OCI-M1 (cell line): ENCODE measurements around the gene TTC19.
A peak's percentile ranks its signal among the peaks of the same experiment; 100 is the strongest.
"Not testable (repeated sequence)": the region's sequence is repeated elsewhere in the genome, so short reads cannot be mapped to it uniquely, and the experiment has no call there.

Source experiments
- DNase-seq: peaks from one replicate; lab custom pipeline; 2025; lab: John Stamatoyannopoulos, UW

Gene TTC19

DNA sequence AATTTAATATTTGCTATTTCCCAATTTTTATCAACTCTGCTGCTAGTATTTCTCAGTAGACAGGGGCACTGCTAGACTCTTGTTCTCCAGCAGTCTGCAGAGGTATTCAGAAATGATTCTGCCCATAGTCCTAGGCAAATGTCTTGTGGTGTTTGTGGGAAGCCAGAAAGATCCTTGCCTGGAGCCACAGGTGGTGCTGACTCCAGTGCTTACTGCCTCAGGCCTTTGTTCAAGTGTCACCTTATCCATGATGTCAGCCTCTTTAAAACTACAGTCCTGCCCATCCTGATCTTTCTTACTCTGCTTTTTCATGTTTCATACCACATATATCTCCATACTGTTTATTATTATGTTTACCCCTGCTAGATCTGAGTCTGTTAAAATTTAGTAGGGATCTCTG, 26.6 kb upstream of the TTC19 start:
- DNase-seq, result no peak

DNA sequence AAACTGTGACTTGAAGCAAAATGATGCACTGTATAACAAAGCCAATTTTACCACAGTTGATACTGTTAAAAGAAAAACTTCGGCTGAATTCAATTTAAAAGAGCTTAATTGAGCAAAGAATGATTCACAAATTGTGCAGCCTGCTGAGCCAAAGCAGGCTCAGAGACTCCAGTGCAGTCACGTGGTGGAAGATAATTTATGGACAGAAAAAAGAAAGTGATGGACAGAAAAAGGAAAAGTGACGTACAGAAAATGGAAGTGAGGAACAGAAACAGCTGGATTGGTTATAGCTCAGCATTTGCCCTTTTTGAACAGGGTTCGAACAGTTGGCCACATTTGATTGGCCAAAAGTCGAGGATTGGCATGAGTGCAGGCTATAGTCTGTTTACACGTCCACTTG, 25.8 kb upstream of the TTC19 start:
- no peak for DNase-seq

GRCh38 chr17:15977894-15978293, 21.7 kb upstream of the TTC19 start:
- no peak for DNase-seq

DNA sequence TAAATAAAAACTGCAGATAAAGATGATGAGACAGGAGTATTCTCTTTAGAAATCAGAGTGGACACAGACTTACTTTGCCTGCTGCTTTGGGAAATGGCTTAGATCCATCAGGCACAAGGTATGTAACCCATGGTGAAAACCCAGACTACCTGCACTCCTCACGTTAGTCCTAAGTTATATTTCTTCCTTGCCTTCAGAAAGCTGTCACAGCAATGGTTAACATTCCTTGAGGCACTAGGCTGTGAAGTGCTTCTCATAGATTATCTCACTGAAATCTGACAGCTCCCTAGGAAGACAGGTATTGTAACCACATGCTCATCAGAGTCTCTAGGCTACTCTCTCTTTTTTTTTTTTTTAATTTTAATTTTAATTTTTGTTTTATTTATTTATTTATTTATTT, 21.0 kb upstream of the TTC19 start:
- no peak for DNase-seq

- DNase-seq, result not testable (repeated sequence)
These were observed 20.6 kb upstream of the TTC19 start for GRCh38 chr17:15979013-15979412.

- peak; percentile 26 for DNase-seq
These were observed 18.4 kb upstream of the TTC19 start for GRCh38 chr17:15981208-15981607.

DNA sequence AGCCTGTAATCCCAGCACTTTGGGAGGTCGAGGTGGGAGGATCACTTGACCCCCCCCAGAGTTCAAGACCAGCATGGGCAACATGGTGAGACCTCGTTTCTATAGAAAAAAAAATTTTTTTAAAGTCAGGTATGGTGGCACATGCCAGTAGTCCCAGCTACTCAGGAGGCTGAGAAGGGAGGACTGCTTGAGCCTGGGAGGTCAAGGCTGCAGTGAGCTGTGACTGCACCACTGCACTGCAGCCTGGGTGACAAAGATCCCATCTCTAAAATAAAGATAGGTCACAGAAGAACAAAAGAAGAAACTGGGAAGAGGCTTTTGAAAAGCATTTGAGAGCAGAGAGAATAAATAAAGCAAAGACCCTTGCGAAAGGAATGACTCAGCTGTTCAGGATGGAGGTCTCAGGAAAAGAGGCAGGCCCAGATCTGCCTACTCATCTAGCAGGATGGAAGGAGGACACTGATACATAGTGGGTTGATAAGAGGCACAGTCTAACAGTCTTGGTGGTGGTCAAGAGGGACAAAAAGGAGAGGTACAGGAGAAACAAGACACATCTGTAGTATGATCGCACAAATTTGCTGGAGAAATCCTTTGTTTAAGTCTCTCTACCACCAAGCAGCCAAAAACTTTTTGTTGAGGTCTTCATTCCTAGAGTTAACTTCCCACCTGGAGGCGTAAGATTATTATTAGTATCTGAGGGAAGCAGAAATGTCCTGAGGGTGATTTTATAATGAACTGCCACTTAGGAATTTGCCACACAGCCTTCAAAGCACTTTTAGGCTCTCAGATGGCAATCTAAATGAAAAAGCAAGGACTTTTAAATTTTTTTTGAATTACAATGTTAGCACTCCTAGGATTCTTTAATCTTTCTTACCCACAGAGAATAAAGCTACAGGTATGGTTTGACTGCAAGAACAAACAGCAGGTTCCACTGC, 17.7 kb upstream of the TTC19 start:
- DNase-seq, result peak; percentile 63

DNA sequence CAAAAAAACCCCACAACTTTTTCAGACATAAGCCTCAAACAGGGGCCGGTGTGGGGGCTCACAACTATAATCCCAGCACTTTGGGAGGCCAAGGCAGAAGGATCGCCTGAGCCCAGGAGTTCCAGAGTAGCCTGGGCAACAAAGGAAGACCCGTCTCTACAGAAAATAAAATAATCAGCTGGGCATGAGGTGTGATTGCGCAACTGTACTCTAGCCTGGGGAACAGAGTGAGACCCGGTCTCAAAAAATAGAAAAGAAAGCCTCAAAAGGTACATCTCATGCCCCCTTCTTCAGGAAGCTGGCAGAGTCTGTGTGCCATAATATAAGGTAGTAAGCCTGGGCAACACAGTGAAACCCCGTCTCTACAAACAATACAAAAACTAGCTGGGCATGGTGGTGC, 3.3 kb upstream of the TTC19 start:
- no peak for DNase-seq

DNA sequence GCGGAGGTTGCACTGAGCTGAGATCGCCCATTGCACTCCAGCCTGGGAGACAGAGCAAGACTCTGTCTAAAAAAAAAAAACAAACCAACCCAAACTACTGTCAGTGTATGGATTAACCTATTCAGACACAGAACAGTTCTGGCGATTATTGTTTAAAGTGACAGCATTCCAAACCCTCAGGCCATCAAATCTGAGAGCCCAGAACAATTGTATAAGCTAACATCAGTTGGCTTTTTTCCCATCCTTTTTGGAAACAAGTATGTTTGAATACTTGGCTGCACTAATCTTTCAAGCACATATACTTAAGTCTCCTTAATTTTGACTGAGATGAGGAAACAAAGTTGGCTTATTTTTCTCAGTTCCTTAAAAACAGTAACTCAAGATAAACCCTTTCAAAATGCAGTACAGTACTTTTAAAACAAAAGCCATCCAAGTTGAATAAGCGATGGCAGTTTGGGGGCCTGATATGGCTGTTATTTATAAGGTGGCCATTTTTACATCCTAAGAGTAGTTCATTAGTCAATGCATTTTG, 1.5 kb upstream of the TTC19 start:
- peak; percentile 7 for DNase-seq

- peak; percentile 56 for DNase-seq
These were observed 577 bp downstream of the TTC19 start for GRCh38 chr17:15999974-16000827.

DNA sequence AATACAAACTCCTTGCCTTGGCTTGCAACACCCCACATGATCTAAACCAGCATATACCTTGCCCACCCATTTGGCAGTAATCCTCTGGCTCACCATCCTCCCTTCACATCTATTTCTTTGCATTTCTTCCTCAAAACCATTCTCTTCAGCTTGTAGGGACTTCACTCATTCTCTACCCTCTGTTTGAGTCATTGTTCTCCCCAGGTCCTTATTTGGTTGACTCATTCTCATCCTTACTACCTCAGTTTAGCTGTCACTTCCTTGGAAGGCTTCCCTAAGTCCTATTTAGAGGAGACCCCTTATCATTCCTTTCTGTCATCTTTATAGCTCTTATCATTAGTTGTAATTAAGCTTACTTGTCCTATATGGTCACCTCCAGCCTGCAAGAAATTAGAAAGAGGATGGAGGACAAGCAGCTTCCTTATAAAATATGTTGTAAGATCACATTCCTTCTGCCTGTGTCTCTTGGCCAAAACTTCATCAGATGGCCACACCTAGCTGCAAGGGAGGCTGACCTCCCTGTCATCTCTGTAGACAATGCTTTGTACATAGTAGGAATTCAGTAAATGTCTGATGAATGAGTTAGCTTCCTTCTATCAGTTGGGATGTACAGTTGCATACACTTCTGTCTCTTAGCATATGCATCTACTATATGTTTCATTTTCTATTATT, 1.7 kb downstream of the TTC19 start:
- no peak for DNase-seq

DNA sequence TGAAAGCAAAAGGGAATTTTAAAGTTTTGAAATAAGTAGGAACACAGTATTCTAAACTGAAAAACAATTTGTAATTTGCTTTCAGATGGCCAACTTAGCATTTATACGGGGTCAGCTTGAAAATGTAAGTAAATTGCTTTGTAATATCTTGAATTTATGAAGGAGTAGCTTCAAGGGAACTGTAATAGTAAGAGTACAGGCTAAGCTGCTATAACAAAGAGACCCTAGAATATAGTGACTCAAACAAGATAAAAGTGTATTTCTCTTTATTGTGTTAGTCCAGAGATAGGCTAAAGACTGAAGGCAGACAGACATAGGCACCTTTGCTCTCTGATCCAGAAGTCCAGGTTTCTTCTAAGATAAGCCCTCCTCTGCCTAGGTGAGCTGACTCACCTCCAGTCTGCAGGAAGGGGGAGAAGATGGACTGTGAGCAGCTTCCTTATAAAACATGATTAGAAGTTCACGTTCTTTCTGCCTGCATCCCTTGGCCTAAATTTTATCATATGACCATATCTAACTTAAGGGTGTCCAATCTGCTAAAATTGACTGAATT, 3.2 kb downstream of the TTC19 start:
- DNase-seq, result no peak

DNA sequence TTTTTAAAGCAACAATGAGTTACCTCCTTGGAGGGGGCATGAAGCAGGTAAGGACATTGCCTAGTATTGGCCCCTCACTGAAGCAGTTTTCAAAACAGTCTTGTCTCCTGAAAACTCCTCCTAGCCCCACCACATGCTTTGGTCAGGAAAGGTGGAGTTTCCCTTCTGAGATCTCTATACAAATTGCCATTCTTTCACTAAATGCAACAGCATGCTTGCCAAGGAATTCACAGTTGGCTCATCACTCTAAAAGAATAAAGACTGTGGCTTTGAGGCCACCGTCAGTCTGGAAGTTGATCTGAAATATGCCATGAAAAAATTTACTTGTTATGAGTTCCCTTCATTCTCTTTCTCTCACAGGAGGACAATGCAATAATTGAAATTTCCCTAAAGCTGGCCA, 4.2 kb downstream of the TTC19 start:
- DNase-seq, result no peak

- DNase-seq, result no peak
These were observed 6.0 kb downstream of the TTC19 start for GRCh38 chr17:16005636-16006035.

DNA sequence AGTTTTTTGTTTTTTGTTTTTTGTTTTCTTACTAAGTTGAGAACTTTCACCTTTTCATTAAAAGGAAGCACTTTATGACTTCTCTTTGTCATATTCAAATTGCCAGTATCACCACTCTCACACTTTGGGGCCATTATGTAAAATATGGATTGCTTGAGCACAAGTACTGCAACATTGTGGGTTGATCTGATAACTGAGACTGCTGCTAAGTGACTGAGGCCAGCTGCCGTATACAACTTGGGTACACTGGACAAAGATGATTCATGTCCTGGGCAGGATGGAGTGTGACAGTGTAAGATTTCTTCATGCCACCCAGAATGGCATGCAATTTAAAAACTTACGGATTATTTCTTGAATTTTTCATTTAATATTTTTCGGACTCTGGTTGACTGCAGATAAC, 7.8 kb downstream of the TTC19 start:
- no peak for DNase-seq

GRCh38 chr17:16013943-16014407, 14.4 kb downstream of the TTC19 start:
- no peak for DNase-seq

- DNase-seq, result no peak
These were observed 19.7 kb downstream of the TTC19 start for GRCh38 chr17:16019347-16019746.

DNA sequence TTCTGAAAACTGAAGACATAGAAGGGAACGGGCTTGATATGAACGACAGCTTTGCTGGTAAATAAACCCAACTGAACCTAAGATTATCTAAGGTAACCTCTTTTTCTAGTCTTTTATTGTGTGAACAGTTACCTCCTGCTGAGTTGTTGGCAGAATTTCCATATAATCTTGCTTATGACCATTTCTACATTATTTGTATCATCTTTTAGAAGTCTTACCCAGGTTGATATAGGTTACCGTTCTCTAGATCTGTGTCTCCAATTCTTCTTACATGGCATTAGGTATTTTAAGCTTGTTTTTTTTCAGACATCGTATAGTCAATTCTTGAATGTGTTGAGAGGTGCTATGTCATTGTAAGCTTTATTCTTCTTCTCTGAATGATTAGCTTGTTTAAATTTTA, 24.3 kb downstream of the TTC19 start:
- DNase-seq, result no peak

- no peak for DNase-seq
These were observed 25.6 kb downstream of the TTC19 start for GRCh38 chr17:16025202-16025601.

- DNase-seq, result no peak
These were observed 27.3 kb downstream of the TTC19 start for GRCh38 chr17:16026895-16027294.

DNA sequence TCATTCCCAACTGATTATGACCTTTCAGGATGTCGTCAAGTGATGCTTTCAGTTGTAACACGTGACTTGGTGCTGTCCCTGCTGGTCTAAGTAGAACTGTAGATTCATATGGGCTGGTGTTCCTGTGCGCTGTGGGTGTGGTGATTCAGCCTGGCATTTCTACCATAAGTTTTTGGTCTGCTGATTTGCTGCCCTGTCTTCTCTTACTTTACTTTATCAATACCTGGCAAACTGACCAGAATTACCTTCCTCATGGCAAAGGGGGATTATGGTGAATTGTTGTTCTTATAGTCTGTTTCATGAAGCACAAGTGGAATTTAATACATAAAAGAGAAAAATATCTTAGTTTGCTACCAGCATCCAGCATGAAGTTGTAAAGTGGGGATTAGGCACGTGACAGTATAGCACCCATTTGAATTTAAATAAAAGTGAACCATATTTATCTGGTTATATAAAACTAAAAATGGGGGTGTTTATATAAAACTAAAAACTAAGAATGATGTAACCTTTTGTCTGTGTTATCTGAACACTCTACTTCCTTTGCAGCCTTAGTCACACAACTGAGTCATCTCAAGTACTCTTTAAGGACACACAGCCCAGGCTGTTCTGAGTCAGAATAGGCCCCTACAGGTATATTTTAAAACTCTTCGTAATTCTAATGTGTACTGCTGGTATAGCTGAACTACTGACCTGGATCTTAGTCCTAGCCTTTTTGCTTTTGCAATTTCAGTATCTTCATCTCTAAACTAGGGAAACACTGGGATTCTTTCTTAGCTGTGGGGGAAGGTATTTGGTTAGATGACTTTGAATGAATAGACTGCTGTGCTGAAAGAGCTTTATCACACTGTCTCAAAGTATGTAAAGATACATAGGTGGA, 28.3 kb downstream of the TTC19 start:
- DNase-seq, result peak; percentile 64
